ENCODE data around the gene CLCN6. TPM values are rescaled to one million over a fixed set of nuclear protein-coding genes. Genes with fewer than 3 reads are reported as not detected.

The CLCN6 gene
- polyA plus RNA-seq, 3 donors, result 3.8 to 37.1 (median 4.2) TPM

DNA sequence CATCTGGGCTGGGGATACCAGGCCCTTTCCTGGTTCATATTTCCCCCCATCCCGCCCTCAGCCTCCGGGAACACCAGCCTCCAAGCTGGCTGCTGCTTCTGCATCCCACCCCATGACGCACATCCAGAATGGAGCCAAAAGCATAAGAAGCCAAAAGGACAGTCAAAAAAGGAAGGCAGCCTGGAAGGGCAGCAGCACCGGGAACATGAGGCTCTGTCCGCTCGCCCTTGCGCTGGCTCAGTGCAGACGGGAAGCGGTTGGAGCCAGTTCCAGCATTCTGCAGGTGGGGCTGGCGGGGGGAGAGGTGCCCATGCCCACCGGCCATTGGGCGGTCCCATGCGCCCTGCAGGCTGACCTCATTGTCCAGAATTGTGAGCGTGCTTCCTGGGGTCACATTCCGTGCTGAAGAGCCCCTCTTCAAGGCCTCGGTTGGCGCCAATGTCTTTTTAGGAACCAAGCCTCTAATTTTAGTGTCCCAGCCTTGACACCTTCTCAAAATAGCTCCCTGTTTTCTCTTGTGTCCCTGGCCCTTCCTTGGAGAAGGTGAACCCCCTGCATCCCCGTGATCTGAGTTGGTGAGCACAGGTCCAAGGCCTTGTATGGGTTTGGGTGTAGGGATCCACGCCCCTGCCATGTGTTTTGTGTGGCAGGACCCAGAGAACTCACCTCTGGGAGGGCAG, 81.1 kb downstream of the CLCN6 start:
- no peak for DNase-seq
- no peak overlapping the region for H3K27ac ChIP-seq (ENCODE audit: low read depth in 1 of 2, low read length in 2 of 2)
- Mint-ChIP-seq H3K9me3 (peaks cover 0 to 2% (median 0%) of the 10 kb centered on the region in 7 donors), H3K4me3 (no peak overlapping the region), H3K36me3 (no peaks in the 10 kb centered on the region), H3K27me3 (ENCODE audit: low read depth in 3 of 3) (peaks cover 0 to 2% (median 2%) of the 10 kb centered on the region in 3 donors), H3K27ac (no peak overlapping the region), H3K4me1 (peaks cover 7% of the 10 kb centered on the region)
- WGBS (ENCODE audit: insufficient coverage), result 97% methylated on average over 16 of the region's 19 CpGs
- no peak overlapping the region for H3K9ac ChIP-seq (ENCODE audit: insufficient read depth, low read length, poor library complexity, severe bottlenecking)
- H3K27me3 ChIP-seq (ENCODE audit: control insufficient read depth in 2 of 2, insufficient read depth in 2 of 2, low read length in 2 of 2), result no peaks in the 10 kb centered on the region
- no peak overlapping the region for H3K4me3 ChIP-seq (replicated peaks in 1 of 3; ENCODE audit: low read depth in 2 of 3, low read length in 3 of 3)
- H2AFZ ChIP-seq (ENCODE audit: insufficient read depth, low read depth, low read length, poor library complexity, severe bottlenecking), result no peak overlapping the region
- H3K79me2 ChIP-seq (ENCODE audit: insufficient read depth, low read length), result no peaks in the 10 kb centered on the region
- H3K36me3 ChIP-seq (replicated peaks in 1 of 2; ENCODE audit: control insufficient read depth in 1 of 2, insufficient read depth in 2 of 2, low read length in 2 of 2), result no peaks in the 10 kb centered on the region
- peaks cover 0 to 7% of the 10 kb centered on the region in 2 donors for H3K4me1 ChIP-seq (ENCODE audit: control insufficient read depth in 1 of 2, insufficient read depth in 2 of 2, low read length in 2 of 2)
- TF ChIP-seq, protein P1, sequence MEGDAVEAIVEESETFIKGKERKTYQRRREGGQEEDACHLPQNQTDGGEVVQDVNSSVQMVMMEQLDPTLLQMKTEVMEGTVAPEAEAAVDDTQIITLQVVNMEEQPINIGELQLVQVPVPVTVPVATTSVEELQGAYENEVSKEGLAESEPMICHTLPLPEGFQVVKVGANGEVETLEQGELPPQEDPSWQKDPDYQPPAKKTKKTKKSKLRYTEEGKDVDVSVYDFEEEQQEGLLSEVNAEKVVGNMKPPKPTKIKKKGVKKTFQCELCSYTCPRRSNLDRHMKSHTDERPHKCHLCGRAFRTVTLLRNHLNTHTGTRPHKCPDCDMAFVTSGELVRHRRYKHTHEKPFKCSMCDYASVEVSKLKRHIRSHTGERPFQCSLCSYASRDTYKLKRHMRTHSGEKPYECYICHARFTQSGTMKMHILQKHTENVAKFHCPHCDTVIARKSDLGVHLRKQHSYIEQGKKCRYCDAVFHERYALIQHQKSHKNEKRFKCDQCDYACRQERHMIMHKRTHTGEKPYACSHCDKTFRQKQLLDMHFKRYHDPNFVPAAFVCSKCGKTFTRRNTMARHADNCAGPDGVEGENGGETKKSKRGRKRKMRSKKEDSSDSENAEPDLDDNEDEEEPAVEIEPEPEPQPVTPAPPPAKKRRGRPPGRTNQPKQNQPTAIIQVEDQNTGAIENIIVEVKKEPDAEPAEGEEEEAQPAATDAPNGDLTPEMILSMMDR (IDR thresholded peaks at IDR 0.05), result no peak
- H4K20me1 ChIP-seq (ENCODE audit: insufficient read depth, low read length), result no peaks in the 10 kb centered on the region
- intact Hi-C loops (cut with micrococcal nuclease), result no loop called here
- no peaks in the 10 kb centered on the region for H3K9me3 ChIP-seq (replicated peaks in 1 of 2; ENCODE audit: control insufficient read depth in 1 of 2, insufficient read depth in 1 of 2, low read length in 2 of 2)
- no peak overlapping the region for H3K4me2 ChIP-seq (replicated peaks; ENCODE audit: extremely low read depth, low read length, poor library complexity, severe bottlenecking)

DNA sequence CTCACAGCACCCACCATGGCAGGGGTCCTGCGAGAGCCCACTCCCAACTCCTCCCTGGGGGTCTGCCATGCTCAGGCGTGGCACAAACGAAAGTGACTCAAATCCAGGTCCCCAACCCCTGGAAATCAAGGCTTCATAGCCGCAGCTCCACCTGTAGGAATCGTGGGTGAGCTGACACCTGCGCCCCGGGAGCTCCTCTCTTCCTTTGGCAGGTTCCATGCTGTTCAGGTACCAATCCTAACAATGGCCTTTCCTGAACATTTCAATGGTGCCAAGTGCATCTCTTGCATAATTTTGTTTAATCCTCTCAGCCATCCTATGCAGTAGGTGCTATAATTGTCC, 81.6 kb downstream of the CLCN6 start:
- no peaks in the 10 kb centered on the region for H3K79me2 ChIP-seq (ENCODE audit: insufficient read depth, low read length)
- H3K9ac ChIP-seq (ENCODE audit: insufficient read depth, low read length, poor library complexity, severe bottlenecking), result no peak overlapping the region
- H2AFZ ChIP-seq (ENCODE audit: insufficient read depth, low read depth, low read length, poor library complexity, severe bottlenecking), result no peak overlapping the region
- Mint-ChIP-seq H3K36me3 (no peaks in the 10 kb centered on the region), H3K9me3 (peaks cover 0 to 2% (median 0%) of the 10 kb centered on the region in 7 donors), H3K4me3 (no peak overlapping the region), H3K4me1 (peaks cover 7% of the 10 kb centered on the region), H3K27ac (no peak overlapping the region), H3K27me3 (ENCODE audit: low read depth in 3 of 3) (peaks cover 0 to 2% (median 2%) of the 10 kb centered on the region in 3 donors)
- no peak overlapping the region for H3K4me3 ChIP-seq (replicated peaks in 1 of 3; ENCODE audit: low read depth in 2 of 3, low read length in 3 of 3)
- no peak overlapping the region for H3K27ac ChIP-seq (ENCODE audit: low read depth in 1 of 2, low read length in 2 of 2)
- DNase-seq, result no peak
- peaks cover 0 to 6% of the 10 kb centered on the region in 2 donors for H3K4me1 ChIP-seq (ENCODE audit: control insufficient read depth in 1 of 2, insufficient read depth in 2 of 2, low read length in 2 of 2)
- H3K27me3 ChIP-seq (ENCODE audit: control insufficient read depth in 2 of 2, insufficient read depth in 2 of 2, low read length in 2 of 2), result no peaks in the 10 kb centered on the region
- no peaks in the 10 kb centered on the region for H3K9me3 ChIP-seq (replicated peaks in 1 of 2; ENCODE audit: control insufficient read depth in 1 of 2, insufficient read depth in 1 of 2, low read length in 2 of 2)
- H3K36me3 ChIP-seq (replicated peaks in 1 of 2; ENCODE audit: control insufficient read depth in 1 of 2, insufficient read depth in 2 of 2, low read length in 2 of 2), result no peaks in the 10 kb centered on the region
- TF ChIP-seq, protein P1 (IDR thresholded peaks at IDR 0.05), result no peak
- no peak overlapping the region for H3K4me2 ChIP-seq (replicated peaks; ENCODE audit: extremely low read depth, low read length, poor library complexity, severe bottlenecking)
- WGBS (ENCODE audit: insufficient coverage), result 89% methylated on average over 7 of the region's 7 CpGs
- no peaks in the 10 kb centered on the region for H4K20me1 ChIP-seq (ENCODE audit: insufficient read depth, low read length)
- intact Hi-C loops (cut with micrococcal nuclease), result no loop called here

All from CD14-positive monocyte (primary cell).